ENCODE data around the gene SLC38A4.
"Not testable (repeated sequence)": the region's sequence is repeated elsewhere in the genome, so short reads cannot be mapped to it uniquely, and the experiment has no call there.

The SLC38A4 gene, protein sequence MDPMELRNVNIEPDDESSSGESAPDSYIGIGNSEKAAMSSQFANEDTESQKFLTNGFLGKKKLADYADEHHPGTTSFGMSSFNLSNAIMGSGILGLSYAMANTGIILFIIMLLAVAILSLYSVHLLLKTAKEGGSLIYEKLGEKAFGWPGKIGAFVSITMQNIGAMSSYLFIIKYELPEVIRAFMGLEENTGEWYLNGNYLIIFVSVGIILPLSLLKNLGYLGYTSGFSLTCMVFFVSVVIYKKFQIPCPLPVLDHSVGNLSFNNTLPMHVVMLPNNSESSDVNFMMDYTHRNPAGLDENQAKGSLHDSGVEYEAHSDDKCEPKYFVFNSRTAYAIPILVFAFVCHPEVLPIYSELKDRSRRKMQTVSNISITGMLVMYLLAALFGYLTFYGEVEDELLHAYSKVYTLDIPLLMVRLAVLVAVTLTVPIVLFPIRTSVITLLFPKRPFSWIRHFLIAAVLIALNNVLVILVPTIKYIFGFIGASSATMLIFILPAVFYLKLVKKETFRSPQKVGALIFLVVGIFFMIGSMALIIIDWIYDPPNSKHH

DNA sequence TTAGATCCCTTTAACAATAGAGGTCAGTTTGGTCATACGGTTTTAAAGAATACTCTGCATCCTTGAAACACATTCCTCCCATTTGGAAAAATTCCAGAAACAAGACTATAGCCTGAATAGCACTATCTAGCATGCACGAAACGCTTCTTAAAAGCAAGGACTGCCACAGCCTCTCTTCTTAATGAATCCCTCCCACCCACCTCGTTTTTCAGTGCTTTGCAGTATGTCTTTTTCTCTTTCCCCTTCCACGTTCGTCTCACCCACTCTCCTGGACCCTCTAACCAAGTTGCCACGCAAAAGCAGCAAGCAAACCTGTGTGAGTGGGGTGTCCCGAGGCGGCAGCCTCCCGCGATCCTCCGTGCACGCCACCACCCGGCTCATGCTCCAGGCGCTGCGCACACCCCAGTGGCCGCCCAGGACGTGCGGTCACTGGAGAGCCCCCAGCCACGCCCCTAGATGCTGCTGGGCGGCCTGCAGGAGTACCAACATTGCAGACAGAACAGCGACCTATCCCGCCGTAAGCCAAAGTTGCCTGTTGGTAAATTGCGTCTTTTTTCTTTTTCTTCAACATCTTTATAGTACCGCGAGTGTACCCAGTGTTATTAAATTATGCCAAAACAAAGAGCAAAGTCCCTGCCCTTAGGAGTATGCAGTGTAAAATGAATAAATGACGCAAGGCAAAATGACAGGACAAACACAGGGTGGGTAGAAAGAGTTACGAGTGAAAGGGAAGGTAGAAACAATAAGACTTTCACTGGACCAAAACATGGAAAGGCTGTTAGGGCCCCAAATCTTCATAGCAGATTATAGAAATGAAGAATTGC lies at the start of gene SLC38A4:
TSS of gene SLC38A4 (minus strand) at position 407 of the 824 bp plus-strand sequence. CDS start 32,926 bp downstream, outside the sequence.
- peak; percentile 12 for DNase-seq

DNA sequence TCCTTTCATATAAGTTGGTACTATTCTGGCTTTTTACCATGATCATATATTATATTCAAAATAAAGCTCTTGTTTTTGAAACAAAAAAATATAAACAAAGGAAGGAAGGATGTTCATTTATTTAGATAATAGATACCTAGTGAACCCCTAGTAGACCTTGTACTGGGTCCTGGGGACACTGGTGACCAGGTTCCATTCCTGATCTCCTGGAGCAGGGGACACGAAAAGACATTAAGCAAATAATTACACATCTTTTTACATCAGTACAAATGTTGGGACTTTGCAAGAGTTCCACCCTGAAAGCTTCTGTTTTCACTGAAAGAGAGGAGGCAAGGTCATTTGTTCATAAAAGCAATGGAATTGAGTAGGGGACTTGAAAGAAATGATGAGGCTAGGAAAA lies 49.3 kb upstream of the SLC38A4 start:
- no peak for DNase-seq

DNA sequence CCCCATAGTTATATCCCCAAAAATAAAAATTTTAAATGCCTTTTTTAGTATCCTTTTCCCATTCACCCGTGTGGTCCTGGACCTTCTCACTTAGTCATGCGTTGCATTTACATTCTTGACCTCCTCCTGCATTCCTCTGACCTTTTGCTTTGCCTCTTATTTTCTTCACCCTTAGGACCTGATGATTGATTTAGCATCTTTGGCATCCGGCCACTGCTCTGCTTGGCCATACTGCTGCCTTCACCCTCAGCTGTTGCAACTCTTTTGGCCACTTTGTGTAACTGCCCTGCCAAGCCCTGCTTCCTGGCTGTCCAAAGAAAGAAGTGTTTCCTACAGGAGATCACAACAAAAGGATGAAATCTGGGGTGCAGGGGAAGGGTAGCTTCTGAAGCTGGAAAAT lies 48.8 kb upstream of the SLC38A4 start:
- DNase-seq, result no peak

DNA sequence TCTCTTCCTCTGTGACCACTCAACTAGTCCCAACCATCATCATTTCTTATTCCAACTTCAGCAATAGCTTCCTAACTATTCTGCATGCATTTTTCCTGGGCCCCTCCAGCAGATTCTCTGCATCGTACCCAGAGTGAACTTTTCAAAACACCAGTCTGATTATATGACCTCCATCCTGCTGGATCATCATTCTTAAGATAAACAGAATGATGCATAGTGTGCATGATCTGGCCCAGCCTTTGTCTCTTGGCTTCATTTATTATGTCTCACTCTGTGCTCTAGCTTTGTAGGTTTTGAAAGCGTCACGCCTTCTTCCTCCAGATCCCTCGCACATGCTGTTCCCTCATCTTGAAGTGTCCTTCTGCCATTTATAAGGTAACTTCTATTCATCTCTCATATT lies 46.3 kb upstream of the SLC38A4 start:
- DNase-seq, result no peak

DNA sequence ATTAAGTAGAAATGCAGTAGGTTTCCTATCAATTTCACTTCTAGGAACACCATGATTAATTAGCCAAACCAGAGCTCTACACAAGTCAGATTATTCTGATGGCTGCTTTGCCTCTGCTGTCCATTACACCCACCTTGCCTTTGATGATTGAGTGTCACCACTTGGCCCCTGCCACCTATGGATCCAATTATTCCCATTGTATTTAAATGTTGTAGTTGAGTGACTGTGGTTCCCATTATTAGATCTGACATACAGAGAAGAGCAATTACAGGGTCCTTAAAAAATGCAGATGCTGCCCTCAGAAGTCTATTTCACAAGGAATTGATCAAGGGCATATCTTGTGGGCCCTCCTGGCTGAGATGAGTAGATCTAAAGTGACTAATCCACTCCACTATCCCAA lies 39.5 kb upstream of the SLC38A4 start:
- no peak for DNase-seq

DNA sequence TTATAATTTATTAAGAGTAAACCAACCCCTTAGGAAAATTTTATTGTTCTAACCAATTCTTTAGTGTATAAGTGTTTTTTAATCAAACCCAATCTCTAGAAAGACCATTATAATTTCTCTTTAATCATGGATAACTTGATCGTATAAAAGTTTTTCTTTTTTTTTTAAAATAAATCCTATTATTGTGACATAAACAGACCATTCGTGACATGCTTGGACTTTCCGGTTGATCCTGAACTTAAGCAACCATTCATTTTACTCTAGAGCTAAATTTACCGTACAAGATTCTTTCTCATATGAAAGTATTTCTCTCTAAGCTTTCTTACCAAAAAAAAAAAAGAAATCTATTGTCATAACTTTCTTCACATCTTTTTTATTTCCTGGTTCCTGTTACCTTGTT lies 32.6 kb upstream of the SLC38A4 start:
- DNase-seq, result no peak

DNA sequence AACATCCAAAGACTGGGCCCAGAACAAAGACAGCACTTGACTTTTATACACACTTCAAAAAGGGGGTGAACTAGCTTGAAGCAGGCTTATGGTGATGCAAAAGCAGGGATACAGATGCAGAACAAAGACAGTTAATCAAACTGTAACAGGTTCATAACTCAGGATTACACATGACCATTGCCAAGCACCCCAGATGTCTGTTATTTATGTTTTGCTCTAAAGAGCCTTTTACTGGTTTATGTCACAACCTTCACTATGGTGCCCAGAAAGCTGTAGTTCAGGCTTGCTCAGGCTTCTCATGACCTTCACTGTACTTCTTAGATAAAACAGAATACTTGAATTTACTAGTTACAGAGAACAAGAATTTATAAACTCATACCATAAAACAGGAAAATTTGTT lies 31.7 kb upstream of the SLC38A4 start:
- DNase-seq, result no peak

DNA sequence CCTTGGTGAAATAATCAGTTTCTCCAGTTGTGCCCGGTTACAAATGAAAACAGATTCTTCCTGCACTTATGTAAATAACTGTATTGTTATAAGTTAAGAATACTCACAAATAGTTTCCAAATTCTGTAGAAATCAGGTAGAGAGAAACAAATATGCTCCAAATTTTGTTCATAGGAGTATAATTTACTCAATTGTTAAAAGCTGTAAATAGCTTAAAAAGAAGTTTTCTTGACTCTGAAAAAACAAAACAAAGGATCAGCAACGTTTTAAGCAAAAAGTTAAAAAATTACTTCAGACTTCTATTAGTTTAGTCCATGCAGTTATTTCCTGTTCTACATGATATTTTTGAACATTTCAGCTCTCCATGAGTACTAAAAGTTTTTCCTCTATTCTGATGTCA lies 30.0 kb upstream of the SLC38A4 start:
- DNase-seq, result no peak

DNA sequence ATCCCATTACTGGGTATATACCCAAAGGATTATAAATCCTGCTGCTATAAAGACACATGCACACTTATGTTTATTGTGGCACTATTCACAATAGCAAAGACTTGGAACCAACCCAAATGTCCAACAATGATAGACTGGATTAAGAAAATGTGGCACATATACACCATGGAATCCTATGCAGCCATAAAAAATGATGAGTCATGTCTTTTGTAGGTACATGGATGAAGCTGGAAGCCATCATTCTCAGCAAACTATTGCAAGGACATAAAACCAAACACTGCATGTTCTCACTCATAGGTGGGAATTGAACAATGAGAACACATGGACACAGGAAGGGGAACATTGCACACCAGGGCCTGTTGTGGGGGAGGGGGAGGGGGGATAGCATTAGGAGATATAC lies 28.4 kb upstream of the SLC38A4 start:
- not testable (repeated sequence) for DNase-seq

DNA sequence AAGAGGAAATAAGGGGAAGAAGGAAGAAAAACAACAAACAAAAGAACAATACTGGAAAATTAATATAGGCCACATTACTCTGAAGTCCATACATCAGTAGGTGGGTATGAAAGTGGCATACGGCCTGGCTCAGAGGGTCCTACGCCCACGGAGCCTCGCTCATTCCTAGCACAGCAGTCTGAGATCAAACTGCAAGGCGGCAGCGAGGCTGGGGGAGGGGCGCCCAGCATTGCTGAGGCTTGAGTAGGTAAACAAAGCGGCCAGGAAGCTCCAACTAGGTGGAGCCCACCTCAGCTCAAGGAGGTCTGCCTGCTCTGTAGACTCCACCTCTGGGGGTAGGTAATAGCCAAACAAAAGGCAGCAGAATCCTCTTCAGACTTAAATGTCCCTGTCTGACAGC lies 23.0 kb upstream of the SLC38A4 start:
- DNase-seq, result not testable (repeated sequence)

DNA sequence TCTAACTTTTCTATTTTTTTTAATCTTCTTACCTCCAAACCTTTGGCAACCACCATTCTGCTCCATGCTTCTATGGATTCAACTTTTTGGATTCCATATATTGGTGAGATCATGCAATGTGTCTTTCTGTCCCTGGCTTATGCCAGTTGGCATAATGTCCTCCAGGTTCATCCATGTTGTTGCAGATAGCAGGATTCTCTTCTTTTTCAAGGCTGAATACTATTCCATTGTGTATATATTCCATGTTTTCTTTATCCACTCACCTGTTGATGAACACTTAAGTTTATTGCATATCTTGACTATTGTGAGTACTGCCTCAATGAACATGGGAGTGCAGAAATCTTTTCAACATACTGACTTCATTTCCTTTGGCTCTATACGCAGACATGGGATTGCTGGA lies 21.2 kb upstream of the SLC38A4 start:
- no peak for DNase-seq

DNA sequence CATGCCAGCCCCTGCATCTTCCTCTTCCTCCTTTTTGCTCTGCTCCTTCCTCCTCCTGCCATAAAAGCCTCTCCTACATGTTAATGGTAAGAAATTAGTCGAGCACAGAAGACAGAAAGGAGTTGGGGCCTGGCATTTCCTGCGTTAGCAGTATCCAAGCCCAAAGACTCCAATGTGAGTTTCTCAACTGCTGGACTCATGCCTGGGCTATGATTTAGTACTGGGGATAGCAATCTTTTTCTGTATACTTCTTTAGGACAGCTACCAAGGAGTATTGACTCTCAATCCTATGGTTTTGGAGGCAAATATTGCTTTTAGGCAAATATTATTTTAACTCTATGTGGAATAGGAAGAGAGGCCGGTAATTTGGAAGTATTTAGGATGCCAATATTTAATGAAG lies 18.0 kb upstream of the SLC38A4 start:
- DNase-seq, result no peak

DNA sequence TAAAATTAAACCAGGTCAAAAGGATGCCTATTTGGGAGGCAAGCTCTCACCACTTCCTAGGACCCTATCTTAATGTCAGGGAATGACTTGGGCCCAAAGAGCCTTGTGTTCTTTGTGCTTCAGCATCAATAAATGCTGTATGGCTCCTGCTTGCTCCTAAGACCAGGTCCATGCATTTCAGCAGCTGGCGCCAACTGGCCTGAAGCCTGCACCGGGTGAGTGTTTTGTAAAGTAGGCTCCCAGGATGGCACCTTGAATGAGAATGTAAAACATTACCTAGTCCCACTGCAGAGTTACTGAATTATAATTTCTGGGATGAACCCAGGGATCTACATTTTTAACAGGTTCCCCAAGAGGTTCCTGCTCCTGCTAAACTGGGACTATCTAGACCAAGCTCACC lies 16.1 kb upstream of the SLC38A4 start:
- DNase-seq, result no peak

DNA sequence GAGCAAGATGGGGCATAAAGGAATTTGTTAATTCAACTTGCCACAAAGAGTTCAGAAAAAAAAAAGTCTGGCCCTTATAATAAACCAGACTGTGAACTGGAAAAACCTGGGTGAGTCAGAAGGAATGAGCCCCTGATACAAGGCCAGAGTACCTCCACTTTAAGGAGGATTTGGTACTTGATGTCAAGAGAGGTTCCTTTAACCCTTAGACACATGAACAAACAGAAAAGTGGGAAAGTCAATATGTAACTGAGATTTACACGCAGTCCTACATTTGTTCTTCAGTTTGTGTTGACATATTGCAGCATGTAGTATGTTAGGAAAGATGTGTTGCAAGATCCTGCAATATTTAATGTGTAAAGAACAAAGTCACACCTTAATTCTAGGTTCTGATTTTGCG lies 14.2 kb upstream of the SLC38A4 start:
- no peak for DNase-seq

DNA sequence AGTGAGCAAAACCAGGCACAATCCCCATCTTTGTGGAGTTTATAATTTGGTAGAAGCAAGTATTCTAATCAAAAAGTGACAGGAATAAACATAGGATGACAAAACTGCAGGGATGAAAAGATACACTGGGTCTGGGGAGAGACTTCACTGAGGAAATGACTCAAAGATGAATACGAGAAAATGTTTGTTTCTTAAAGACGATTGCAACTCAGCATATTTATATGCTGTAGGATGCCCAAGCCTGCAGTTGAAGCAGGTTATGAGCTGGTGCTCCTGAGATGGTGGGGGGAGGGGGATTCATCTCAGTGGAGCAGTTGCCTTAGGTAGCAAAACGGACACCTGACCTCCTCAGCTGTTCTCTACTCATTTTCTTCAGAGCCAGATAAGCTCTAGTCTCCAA lies 13.4 kb upstream of the SLC38A4 start:
- DNase-seq, result no peak

DNA sequence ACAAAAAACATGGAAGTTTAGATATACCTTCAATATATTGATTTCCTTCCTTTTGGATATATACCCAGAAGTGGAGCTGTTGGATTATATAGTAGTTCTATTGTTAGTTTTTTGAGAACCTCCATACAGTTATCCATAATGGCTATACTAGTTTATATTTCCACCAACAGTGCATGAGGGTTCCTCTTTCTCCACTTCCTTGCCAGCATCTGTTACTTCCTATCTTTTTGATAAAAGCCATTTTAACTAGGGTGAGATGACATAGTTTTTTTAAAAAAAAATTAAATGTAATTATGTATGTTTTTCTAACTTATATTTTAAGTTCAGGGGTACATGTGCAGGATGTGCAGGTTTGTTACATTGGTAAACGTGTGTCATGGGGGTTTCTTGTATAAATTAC lies 10.0 kb upstream of the SLC38A4 start:
- DNase-seq, result no peak

DNA sequence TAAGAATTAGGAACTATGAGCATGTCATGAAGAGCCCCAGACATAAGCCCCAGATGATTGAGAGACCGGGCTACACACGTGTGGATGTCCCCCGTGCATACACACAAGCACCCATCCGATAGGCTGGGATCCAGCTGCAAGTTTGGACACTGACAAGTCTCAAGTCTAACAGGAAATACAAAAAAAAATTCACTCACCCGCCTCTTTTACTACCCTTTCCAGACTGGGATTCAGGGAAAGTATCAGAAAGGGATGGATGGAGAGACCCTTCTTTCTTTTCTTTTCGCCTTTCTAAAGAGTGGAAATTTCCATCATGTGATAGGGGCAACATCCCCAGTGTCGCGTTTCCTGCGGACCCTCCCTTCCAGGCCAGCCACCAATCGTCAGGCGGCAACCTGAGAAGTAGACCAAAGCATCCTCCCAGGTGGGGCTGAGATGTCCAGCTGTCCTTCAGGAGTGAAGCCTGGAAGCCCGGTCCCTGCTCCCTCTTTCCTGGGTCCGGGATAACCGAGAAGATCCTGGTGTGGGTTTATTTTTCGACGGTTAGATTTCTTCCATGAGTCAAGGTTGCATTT lies 6.4 kb upstream of the SLC38A4 start:
- DNase-seq, result peak; percentile 7

DNA sequence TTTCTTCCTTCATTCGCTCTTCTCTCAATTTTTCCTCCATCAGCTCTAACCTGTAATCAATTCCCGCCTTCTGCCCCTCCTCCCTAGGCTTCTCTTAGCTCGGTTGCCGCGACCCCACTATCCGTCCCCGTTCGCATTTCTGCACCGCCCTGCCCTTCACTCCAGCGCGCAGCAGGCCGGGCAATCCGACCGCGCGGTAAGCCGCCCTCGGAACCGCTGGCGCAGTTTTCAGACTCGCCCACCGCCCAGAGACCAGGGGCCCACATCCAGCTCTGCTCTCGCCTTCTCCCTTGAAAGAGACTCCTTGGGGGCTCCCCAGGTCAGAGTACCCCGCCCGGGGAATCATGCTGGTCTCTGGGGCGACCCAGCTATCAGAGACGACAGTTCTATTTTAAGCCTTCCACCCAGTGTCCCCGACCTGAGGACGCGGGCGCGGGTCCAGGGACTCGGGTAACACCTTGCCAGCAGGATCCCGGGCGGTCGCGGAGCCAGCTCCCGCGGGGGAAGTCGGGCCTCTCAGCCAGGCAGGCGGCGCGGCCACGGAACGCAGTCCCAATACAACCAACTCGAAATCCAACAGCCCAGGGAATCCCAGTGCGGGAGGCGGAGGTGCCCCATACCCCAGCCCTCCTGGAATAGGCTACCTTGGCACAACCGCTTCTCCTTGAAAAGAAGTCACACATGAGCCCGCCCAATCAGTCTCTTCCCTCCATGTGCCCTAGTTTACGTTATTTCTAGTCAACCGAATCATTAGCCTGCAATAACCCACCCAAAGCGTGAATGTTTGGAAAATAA lies 5.7 kb upstream of the SLC38A4 start:
- DNase-seq, result no peak

DNA sequence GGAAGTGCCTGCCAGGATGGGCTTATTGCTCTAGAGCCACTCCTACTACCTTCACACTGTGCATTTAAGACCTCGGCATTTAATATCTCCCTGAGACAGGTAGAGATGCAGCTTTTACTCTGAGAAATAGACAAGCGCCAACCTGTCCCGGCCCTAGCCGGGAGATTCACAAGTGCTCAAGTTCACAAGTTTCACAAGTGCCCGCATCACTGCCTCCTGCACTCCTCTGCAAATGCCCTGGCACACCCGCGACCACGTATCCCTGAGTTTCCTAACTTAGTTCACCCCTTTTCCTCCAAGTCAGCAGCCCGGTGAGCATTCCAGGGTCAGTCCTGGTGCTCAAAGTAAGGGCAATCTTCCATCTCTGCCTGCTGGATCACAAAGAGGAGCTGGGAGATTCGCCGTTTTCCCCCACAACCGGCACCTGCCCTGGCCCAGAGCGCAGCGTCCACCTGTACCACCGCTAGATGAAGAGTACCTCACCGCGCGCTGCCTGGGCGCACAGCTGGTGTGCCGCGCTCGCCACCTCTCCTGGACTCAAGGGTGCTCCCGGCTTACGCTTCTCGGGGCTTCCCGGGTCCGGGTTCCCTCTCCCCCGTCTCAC lies 5.0 kb upstream of the SLC38A4 start:
- peak; percentile 4 for DNase-seq

DNA sequence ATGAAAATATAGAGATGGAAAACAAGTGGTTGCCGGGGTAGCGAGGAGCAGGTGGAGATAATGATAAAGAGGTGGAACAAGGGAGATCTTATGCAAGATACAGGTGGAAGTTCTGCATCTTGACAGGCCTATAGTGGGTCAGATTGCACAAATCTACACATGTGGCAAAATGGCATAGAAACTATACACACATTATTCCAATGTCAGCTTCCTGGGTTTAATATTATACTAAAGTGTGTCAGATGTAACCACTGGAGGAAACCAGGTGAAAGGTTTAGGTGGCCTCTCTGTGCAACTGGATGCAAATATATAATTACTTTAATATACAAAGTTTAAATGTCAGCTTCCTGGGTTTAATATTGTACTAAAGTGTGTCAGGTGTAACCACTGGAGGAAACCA lies 1.1 kb downstream of the SLC38A4 start:
- no peak for DNase-seq

DNA sequence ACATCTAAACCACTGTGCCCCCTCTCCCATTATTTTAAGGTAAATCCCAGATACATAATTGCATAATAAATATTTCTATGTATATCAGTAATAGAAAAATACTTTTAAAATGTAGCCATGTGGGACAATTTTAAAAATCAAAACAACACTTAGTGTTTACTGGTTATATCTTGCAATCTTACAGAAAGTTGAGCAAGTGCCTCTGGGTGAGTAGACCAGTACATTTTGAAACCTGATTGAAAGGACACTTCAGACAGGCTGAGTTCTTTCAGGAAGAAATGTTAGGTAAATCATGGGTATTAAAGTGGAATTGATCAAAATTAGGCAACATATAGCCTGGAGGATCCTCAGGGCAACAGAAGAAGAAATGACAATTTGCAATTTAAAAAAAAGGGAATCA lies 7.2 kb downstream of the SLC38A4 start:
- DNase-seq, result no peak

DNA sequence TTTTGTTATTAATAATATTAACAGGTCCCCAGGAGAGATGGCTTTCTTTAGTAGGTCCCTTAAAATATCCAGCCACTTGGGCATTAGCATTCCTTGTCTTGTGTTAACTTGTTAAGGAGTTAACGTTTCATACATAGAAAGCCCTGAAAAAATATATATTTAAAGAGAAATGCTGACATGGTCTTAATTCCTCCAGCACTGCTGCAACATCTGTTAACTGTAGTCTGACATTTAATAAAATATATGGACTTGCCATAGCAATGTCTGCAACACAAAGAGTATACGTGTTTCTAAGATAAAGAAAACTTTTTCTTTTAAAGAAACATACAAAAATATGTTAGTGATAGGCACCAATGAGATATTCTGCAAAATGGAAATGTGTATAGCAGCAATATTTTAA lies 10.0 kb downstream of the SLC38A4 start:
- DNase-seq, result no peak
